Esophagus muscularis mucosa (tissue), 3 donors: Measurements from ENCODE around the gene LMAN2L.

ENCODE experiments used
- POLR2A ChIP-seq: fragments of 450-650 bp; IDR thresholded peaks from one replicate; pipeline ENCODE4 v1.6.1; 2017; ENCODE audit warnings: antibody characterized with exemption, moderate library complexity, mild to moderate bottlenecking, low read depth
- TF ChIP-seq, protein P1 (sequence below), 3 experiments: fragments of 200-600 bp in 2 of 3; fragments of 450-650 bp in 1 of 3; sonication (generic) in 2 of 3; IDR thresholded peaks; one replicate each; pipeline ENCODE4 v1.5.1; 2017 to 2019; ENCODE audit warnings: antibody characterized with exemption in 3 of 3, mild to moderate bottlenecking in 2 of 3, moderate library complexity in 1 of 3

DNA sequence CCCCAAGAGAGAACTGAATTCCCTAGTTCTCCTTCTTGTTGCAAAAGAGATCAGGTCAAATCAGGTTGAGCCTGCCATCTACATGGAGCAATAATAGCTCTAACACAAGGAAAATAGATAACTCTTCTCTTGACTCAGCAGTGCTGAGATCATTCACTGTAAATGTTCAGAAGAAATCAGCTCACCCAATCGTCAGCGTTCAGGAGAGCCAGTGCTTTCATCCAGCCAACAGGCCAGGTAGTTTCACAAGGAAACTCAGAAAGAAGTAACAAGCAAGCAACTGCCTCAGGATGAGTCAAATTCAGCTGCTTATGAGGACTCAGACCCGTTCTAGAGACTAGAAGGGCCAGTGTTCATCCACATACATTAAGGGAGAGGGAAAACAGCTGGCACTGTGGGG is 5.9 kb downstream of the LMAN2L start:
- TF ChIP-seq, protein P1, sequence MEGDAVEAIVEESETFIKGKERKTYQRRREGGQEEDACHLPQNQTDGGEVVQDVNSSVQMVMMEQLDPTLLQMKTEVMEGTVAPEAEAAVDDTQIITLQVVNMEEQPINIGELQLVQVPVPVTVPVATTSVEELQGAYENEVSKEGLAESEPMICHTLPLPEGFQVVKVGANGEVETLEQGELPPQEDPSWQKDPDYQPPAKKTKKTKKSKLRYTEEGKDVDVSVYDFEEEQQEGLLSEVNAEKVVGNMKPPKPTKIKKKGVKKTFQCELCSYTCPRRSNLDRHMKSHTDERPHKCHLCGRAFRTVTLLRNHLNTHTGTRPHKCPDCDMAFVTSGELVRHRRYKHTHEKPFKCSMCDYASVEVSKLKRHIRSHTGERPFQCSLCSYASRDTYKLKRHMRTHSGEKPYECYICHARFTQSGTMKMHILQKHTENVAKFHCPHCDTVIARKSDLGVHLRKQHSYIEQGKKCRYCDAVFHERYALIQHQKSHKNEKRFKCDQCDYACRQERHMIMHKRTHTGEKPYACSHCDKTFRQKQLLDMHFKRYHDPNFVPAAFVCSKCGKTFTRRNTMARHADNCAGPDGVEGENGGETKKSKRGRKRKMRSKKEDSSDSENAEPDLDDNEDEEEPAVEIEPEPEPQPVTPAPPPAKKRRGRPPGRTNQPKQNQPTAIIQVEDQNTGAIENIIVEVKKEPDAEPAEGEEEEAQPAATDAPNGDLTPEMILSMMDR (IDR thresholded peaks at IDR 0.05), result no peak
- TF ChIP-seq POLR2A, result no peak
